Left forelimb (tissue), 1 donor: ENCODE results near the gene ZBTB20.

Experiments used
- DNase-seq: peaks from one replicate; pipeline ENCODE4 v3.0.0-alpha.2; 2018; ENCODE audit warnings: low spot score

The ZBTB20 gene

DNA sequence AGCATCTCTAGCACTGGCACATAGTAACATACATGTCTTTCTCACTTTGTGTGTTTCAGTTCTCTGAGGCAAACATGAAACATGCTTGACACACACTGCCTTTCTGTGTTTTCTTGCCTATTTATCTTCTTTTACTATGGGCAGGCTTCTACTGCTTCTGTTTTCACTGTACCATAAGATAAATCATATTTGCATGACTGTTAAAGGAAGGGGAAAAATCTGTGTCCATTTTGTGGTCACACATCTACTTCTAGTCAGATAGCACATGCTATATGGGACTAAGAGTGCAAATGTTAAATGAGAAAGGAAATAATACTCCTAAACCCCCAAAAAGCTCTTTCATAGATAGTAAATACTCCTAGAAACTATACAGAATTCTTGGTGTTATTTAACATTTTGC, 386.4 kb downstream of the ZBTB20 start:
- DNase-seq, result no peak

DNA sequence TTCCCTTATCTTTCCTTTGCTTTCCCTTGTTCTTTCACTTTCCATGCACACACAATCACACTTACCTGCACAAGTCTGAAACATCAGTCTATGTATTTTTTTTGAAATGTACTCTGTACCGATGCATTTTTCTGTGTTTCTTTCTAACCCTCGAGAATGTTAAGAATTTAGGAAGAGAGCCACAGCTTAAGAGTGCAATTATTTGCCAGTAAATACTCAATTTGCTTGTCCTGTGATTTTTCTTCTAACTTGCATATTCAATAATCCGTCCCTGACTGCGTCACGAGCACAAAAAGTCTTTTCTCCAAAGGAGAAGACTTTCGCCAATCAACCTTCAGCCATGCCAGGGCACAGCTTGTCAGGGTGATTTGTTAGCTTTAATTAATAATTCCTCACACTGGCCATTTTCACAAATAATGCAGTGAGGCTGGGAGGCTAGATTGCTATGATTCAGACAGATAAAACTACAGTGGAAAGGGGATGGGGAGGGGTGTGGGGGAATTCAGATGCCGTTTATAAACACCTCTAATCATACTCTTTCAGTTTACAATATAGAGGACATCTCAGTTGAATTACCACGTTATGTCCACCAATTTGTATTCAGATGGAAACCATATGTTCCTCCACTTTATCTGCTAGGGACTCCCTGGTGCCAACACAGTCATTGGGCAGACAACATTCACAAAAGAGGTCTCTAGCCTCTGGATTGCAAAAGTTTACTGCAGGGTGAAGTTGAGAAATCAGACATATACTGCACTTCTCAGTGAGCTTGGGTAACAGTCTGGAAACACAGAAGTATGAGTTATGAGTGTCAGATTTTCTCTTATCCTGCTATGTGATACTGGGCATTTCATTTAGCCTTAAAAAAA, 388.0 kb downstream of the ZBTB20 start:
- DNase-seq, result no peak

- no peak for DNase-seq
Measured at GRCh38 chr3:114756506-114757279, 390.4 kb downstream of the ZBTB20 start.

GRCh38 chr3:114746502-114746901, 400.6 kb downstream of the ZBTB20 start:
- no peak for DNase-seq

DNA sequence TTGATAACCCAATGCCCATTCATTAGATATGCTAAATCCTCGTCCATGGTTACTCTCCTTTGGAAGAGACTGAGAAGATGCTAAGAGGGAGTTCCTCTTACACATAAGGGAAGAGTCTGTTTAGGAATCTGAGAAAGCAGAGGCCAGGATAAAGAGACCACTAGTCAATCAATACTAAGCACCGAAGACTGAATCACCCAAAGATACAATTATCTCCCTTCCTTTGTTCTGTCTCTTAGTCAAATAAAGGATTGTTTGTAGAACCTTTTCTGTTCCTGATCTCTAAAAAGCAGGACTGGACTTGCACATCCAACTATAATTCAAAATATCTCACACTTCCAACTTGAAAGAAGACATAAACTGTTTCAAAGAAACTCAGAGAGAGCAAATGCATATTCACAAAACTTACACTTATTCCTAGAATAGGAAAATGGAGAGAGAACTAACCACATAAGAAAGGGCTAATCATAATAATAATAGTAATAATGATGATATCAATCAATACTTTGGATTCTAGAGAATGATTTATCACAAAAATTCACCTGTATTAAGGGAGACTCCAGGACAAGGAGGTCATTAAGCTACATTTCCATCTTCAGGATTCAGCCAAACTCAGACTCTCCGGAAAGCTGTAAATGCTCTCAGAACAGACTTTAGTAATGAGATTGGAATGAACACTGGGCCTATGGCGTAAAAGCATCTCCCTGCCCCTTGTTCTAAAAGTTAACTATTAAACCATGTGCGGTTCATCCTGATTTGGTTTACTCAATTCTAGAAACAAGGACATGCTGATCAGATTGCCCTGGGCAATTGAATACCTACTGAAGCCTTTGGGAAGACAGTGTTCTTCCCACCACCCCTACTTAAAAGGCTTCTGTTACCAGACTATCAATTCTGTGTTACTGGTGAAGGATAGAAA, 401.5 kb downstream of the ZBTB20 start:
- no peak for DNase-seq

GRCh38 chr3:114743746-114744485, 403.2 kb downstream of the ZBTB20 start:
- DNase-seq, result no peak

DNA sequence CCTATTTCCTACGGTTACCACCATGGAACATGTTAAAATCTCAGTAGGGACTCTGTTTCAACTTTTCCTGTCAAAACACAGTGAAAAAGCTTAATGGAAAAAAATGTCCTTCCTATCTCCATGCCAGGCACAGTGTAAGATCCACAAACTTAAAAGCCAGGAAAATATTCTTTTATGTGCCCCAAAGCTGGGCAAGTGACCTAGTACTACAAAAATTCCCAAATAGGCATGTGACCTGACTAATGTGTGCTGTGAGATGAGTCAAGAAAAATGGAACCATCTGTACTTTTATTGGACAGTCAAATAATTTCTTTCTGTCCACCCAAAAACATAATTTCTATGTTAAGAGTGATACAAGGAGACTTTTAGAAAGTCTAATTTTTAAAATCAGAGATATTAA, 406.0 kb downstream of the ZBTB20 start:
- DNase-seq, result no peak

GRCh38 chr3:114739627-114740026, 407.5 kb downstream of the ZBTB20 start:
- DNase-seq, result no peak

DNA sequence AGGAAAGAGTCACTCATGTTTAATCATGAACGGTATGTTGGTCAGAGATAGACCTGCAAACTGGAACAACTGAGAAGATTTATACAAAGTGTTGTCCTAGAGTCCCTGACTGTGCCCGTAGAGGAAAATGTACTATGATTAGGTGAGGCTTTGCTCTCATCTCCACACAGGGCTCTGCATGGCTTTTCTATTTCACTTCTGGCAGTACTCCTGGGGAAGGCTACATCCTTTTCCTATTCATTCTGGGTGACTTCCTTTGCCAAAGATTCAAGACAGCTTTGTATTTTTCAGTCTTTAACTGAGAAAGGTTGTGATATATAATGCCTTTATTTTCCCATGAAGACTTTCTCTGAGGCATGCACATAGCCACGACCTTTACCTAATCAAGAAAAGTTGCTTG, 414.7 kb downstream of the ZBTB20 start:
- no peak for DNase-seq

DNA sequence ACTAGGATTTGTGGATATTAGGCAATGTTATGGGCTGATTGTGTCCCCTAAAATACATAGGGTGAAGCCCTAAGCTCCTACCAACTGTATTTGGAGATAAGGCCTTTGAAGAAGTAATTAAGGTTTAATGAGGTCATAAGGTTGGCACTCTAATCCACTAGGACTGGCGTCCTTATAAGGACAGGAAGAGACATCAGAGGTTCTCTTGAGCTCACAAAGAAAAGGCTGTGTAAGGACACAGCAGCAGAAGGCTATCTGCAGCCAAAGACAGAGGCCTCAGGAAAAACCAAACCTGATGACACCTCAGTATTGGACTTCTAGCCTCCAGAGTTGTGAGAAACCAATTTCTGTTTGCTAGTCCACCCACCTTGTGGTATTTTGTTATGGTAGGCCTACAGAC, 416.7 kb downstream of the ZBTB20 start:
- DNase-seq, result no peak

GRCh38 chr3:114727373-114727772, 419.7 kb downstream of the ZBTB20 start:
- DNase-seq, result no peak

DNA sequence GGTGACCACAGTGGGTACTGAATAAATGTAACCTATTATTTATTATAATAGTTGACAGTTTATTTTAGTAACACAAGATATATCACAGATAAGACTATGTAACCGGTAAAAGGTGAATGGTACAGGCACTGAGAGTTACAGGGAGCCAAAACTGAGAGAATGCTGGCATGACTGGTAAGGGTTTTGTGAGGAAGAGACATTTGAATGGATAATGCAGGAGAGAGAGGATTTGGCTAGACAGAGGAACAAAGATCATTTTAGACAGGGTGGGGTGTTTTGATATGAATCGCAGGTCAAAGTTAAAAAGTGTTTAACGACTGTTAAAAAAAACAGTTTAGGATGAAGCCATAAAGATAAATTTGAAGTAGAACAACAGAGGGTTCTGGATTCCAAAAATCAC, 421.1 kb downstream of the ZBTB20 start:
- no peak for DNase-seq

DNA sequence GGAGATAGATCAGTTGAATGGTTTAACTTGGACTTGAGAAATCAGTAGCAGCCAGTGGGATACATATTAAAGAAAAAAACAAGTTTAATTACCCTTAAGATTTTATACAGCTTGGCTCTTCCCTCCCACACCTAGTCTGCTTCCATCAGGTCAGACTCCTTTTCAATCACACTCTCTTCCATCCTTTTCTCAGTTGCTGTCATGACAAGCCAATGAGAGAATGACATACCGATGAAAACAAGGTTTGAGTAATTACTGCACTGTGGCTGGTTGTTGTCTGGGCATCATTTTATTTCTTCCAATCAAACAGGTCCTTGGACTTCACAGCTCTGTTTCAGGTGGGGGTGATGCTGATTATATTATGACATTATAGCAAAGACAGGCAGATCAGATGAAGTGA, 424.6 kb downstream of the ZBTB20 start:
- no peak for DNase-seq

DNA sequence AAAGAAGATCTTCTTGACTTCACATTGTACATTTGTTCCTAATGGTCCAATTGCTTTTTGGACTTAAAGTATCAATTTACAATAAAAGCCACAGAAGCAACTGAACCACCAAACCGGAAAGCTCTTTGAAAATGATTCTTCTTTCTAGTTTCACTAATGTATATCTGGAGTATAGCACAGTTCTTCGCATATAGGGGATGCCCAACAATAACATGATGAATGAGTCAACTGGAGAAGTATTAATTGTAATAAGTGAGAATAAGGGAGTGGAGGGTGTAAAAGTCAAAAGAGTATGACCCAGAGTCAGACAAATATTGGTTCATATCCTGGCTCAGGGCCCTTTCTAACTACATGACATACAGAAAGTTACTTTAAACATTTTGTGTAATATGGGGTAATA, 425.2 kb downstream of the ZBTB20 start:
- DNase-seq, result no peak

- DNase-seq, result no peak
Measured at GRCh38 chr3:114721209-114721608, 425.9 kb downstream of the ZBTB20 start.

- no peak for DNase-seq
Measured at GRCh38 chr3:114718898-114719210, 428.2 kb downstream of the ZBTB20 start.

DNA sequence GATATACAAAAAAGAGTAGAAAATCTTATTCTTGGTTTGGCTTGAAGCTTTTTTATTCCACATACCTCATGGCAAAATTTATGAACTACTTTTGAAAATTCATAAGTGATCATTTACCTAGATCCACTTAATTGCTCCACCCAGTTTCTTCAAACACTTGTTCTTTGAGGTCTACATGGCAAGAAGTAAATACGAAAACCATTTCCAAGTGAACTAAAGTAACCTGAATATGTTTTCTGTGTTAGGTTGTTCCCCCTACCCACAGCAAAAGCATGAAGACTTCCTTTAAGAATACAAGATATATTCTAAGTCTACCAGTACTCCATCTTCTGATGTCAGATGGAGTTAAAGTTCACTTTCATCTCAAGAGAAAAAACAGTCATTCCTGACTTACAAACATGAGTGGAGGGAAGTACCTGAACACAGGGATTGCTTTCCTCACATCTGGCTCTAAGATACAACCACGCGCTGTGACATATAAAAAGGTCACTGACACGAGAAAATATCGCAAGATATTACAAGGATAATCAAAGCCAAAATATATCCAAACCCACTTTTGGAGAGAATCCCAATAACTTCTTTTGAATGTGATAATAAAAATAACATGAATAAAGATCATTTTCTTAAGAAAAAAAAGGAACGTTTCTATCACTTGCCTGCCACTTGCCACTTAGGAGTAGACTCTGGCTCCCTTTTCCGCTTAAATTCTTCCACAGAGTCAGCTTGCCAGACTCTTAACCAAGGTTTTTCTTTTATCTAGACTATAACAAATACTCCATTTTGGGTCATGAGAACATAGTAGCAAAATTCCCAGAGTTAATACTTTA, 428.8 kb downstream of the ZBTB20 start:
- DNase-seq, result no peak

- DNase-seq, result no peak
Measured at GRCh38 chr3:114716916-114717315, 430.2 kb downstream of the ZBTB20 start.

DNA sequence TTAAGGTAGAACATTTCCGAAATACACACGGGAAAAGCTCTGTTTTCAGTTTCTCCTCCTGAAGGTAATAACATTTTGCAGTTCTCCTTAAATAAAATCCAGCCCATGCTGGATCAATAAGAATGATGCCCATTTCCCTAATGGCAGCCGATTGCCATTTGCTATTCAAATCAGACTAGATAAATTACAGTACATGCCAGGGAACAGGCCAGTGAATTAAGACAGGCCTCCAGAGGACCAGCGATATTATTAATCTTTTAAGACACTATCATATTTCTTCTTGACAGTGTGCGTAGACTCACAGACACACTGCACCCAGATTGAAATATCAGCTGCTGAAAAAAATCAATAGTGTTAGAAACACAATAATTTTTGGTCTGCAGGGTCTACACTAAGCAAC, 431.0 kb downstream of the ZBTB20 start:
- DNase-seq, result no peak

GRCh38 chr3:114714957-114715460, 432.1 kb downstream of the ZBTB20 start:
- no peak for DNase-seq

GRCh38 chr3:114714237-114714636, 432.9 kb downstream of the ZBTB20 start:
- no peak for DNase-seq
